NT2/D1 (cell line): ENCODE results near the gene NFATC2IP.

Experiments
- YY1 ChIP-seq: IDR thresholded peaks from 2 replicates; pipeline ENCODE4 v1.6.1; 2011; ENCODE audit not compliant: insufficient read length, insufficient read depth
- ZNF274 ChIP-seq: IDR thresholded peaks from 2 replicates; pipeline ENCODE4 v1.6.1; 2011; ENCODE audit warnings: mild to moderate bottlenecking, low read depth, low read length

DNA sequence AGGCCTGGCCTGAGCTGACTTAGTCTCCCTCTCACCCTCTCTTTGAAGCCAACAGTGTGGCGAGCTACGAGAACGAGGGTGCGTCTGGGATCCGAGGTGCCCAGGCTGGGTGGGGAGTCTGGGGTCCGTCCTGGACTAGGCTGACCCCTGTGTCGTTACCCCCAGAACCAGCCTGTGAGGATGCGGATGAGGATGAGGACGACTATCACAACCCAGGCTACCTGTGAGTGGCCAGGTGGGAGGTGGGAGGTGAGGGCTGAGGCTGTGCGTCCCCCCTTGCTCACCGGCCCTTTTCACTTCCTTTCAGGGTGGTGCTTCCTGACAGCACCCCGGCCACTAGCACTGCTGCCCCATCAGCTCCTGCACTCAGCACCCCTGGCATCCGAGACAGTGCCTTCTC is 35.8 kb downstream of the NFATC2IP start:
- no peak for TF ChIP-seq ZNF274
- TF ChIP-seq YY1: no peak
